ENCODE data around the gene AP2A2.

The AP2A2 gene

GRCh38 chr11:1037506-1038055 lies 111.9 kb downstream of the AP2A2 start:
- Histone ChIP-seq H3K4me1 (ENCODE audit: insufficient read depth, low read length) (no peaks in the 10 kb centered on the region), H3K9ac (ENCODE audit: low read length) (no peak overlapping the region), H3K36me3 (ENCODE audit: insufficient read depth, low read length) (no peaks in the 10 kb centered on the region), H3K27me3 (ENCODE audit: control insufficient read depth in 1 of 2, insufficient read depth in 2 of 2, low read length in 2 of 2) (peaks cover 0 to 51% of the 10 kb centered on the region in 2 donors), H3K4me3 (ENCODE audit: low read depth in 1 of 2, low read length in 2 of 2) (no peak overlapping the region), H3K27ac (ENCODE audit: low read depth, low read length) (no peak overlapping the region), H3K9me3 (ENCODE audit: low read length) (no peaks in the 10 kb centered on the region)

GRCh38 chr11:1038361-1038760 lies 112.7 kb downstream of the AP2A2 start:
- peaks cover 0 to 57% of the 10 kb centered on the region in 2 donors for H3K27me3 ChIP-seq (ENCODE audit: control insufficient read depth in 1 of 2, insufficient read depth in 2 of 2, low read length in 2 of 2)
- H3K9ac ChIP-seq (ENCODE audit: low read length), result no peak overlapping the region
- no peaks in the 10 kb centered on the region for H3K36me3 ChIP-seq (ENCODE audit: insufficient read depth, low read length)
- H3K4me1 ChIP-seq (ENCODE audit: insufficient read depth, low read length), result no peaks in the 10 kb centered on the region
- H3K9me3 ChIP-seq (ENCODE audit: low read length), result no peaks in the 10 kb centered on the region
- no peak overlapping the region for H3K27ac ChIP-seq (ENCODE audit: low read depth, low read length)
- no peak overlapping the region for H3K4me3 ChIP-seq (ENCODE audit: low read depth in 1 of 2, low read length in 2 of 2)

- no peaks in the 10 kb centered on the region for H3K4me1 ChIP-seq (ENCODE audit: insufficient read depth, low read length)
- H3K27me3 ChIP-seq (ENCODE audit: control insufficient read depth in 1 of 2, insufficient read depth in 2 of 2, low read length in 2 of 2), result peaks cover 0 to 57% of the 10 kb centered on the region in 2 donors
- H3K36me3 ChIP-seq (ENCODE audit: insufficient read depth, low read length), result no peaks in the 10 kb centered on the region
- no peak overlapping the region for H3K27ac ChIP-seq (ENCODE audit: low read depth, low read length)
- H3K9me3 ChIP-seq (ENCODE audit: low read length), result no peaks in the 10 kb centered on the region
- no peak overlapping the region for H3K9ac ChIP-seq (ENCODE audit: low read length)
- H3K4me3 ChIP-seq (ENCODE audit: low read depth in 1 of 2, low read length in 2 of 2), result no peak overlapping the region
Measured at GRCh38 chr11:1038921-1039320, 113.3 kb downstream of the AP2A2 start.

GRCh38 chr11:1039481-1040427 lies 114.1 kb downstream of the AP2A2 start:
- no peaks in the 10 kb centered on the region for H3K36me3 ChIP-seq (ENCODE audit: insufficient read depth, low read length)
- H3K9me3 ChIP-seq (ENCODE audit: low read length), result no peaks in the 10 kb centered on the region
- no peak overlapping the region for H3K27ac ChIP-seq (ENCODE audit: low read depth, low read length)
- peaks cover 0 to 57% of the 10 kb centered on the region in 2 donors for H3K27me3 ChIP-seq (ENCODE audit: control insufficient read depth in 1 of 2, insufficient read depth in 2 of 2, low read length in 2 of 2)
- H3K4me1 ChIP-seq (ENCODE audit: insufficient read depth, low read length), result no peaks in the 10 kb centered on the region
- H3K4me3 ChIP-seq (ENCODE audit: low read depth in 1 of 2, low read length in 2 of 2), result no peak overlapping the region
- no peak overlapping the region for H3K9ac ChIP-seq (ENCODE audit: low read length)

GRCh38 chr11:1040428-1041148 lies 114.9 kb downstream of the AP2A2 start:
- Histone ChIP-seq H3K27ac (ENCODE audit: low read depth, low read length) (no peak overlapping the region), H3K9me3 (ENCODE audit: low read length) (no peaks in the 10 kb centered on the region), H3K9ac (ENCODE audit: low read length) (no peak overlapping the region), H3K27me3 (ENCODE audit: control insufficient read depth in 1 of 2, insufficient read depth in 2 of 2, low read length in 2 of 2) (peaks cover 0 to 57% of the 10 kb centered on the region in 2 donors), H3K4me1 (ENCODE audit: insufficient read depth, low read length) (no peaks in the 10 kb centered on the region), H3K4me3 (ENCODE audit: low read depth in 1 of 2, low read length in 2 of 2) (no peak overlapping the region), H3K36me3 (ENCODE audit: insufficient read depth, low read length) (no peaks in the 10 kb centered on the region)

- Histone ChIP-seq H3K9me3 (ENCODE audit: low read length) (no peaks in the 10 kb centered on the region), H3K4me1 (ENCODE audit: insufficient read depth, low read length) (no peaks in the 10 kb centered on the region), H3K4me3 (ENCODE audit: low read depth in 1 of 2, low read length in 2 of 2) (no peak overlapping the region), H3K27ac (ENCODE audit: low read depth, low read length) (no peak overlapping the region), H3K27me3 (ENCODE audit: control insufficient read depth in 1 of 2, insufficient read depth in 2 of 2, low read length in 2 of 2) (peaks cover 0 to 55% of the 10 kb centered on the region in 2 donors), H3K9ac (ENCODE audit: low read length) (no peak overlapping the region), H3K36me3 (ENCODE audit: insufficient read depth, low read length) (no peaks in the 10 kb centered on the region)
Measured at GRCh38 chr11:1041149-1041467, 115.4 kb downstream of the AP2A2 start.

- Histone ChIP-seq H3K9ac (ENCODE audit: low read length) (no peak overlapping the region), H3K27me3 (ENCODE audit: control insufficient read depth in 1 of 2, insufficient read depth in 2 of 2, low read length in 2 of 2) (peaks cover 0 to 52% of the 10 kb centered on the region in 2 donors), H3K4me3 (ENCODE audit: low read depth in 1 of 2, low read length in 2 of 2) (no peak overlapping the region), H3K27ac (ENCODE audit: low read depth, low read length) (no peak overlapping the region), H3K9me3 (ENCODE audit: low read length) (no peaks in the 10 kb centered on the region), H3K4me1 (ENCODE audit: insufficient read depth, low read length) (no peaks in the 10 kb centered on the region), H3K36me3 (ENCODE audit: insufficient read depth, low read length) (no peaks in the 10 kb centered on the region)
Measured at GRCh38 chr11:1041471-1041870, 115.8 kb downstream of the AP2A2 start.

DNA sequence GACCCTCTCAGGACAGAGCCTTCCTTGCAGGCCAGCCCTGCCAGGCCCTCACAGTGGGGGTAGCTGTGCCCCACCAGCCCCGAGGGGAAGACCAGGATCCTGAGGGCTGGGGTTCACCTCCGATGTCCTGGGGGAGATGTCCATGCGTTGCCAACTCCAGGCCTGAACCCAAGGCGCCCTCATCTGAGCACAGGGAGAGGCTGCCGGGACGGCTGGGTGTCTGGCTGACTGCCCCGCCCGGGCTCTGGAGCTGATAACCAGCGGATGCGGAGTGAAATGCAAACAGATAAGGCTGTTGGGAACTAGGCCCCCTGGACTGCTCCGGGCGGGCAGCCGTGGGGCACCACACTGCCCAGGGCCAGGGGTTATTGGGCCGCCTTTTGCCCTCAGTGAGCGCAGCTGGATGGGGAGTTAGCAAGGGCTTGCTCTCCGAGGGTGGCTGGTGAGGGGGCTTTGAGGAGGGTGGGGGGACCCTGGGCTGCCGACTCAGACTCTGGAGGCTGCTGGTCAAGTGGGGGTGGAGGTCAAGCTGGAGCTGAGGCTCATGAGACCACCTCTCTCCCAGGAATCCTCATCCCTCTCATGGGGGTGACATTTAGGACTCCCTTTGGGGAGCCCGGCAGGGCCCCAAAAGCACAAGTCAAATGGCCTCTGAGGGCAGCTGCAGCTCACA lies 116.4 kb downstream of the AP2A2 start:
- Histone ChIP-seq H3K9me3 (ENCODE audit: low read length) (no peaks in the 10 kb centered on the region), H3K36me3 (ENCODE audit: insufficient read depth, low read length) (no peaks in the 10 kb centered on the region), H3K27ac (ENCODE audit: low read depth, low read length) (no peak overlapping the region), H3K4me3 (ENCODE audit: low read depth in 1 of 2, low read length in 2 of 2) (no peak overlapping the region), H3K27me3 (ENCODE audit: control insufficient read depth in 1 of 2, insufficient read depth in 2 of 2, low read length in 2 of 2) (peaks cover 0 to 46% of the 10 kb centered on the region in 2 donors), H3K9ac (ENCODE audit: low read length) (no peak overlapping the region), H3K4me1 (ENCODE audit: insufficient read depth, low read length) (no peaks in the 10 kb centered on the region)

DNA sequence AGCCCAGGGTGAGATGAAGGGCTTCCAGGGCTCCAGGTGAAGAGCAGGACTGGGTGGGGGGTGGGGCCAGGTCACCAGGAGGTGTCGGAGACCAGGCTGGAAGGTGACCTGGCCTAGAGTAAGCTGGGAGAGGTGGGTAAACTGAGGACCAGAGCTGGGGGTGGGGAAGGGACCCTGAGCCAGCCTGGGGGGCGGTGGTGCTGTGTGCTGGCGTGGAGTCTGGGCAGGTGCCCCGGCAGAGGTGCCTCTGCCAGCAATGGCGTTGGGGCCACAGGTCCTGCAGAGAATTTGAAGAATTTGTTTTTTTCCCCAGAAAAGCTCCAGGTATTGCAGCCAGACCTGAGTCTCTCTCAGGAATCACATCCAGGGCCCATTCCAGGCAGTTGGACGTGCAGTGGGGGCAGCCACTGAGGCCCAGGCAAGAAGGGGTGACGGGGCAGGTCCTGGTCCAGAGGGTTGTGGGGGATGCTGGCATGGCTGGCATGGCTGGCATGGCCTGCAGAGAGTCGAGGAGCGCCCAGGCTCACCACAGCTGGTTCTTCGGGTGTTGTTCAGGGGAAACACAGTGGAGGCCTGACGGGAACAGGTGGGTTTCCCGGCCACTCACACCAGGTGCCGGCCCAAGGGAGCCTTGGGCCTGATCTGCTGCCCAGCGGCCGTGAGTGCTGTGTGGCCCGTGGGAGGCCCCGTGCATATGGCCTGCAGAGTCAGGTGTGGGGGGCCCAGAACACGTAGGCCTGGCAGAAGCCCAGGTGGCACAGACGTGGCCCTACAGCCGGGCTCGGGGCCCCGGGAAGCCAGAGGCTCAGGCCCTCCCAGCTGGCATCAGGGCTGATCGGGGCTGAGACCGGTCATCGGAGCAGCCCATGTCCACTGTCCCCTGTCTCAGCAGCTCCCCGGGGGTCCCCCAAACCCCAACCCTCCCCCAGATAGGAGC lies 117.2 kb downstream of the AP2A2 start:
- Histone ChIP-seq H3K36me3 (ENCODE audit: insufficient read depth, low read length) (no peaks in the 10 kb centered on the region), H3K27me3 (ENCODE audit: control insufficient read depth in 1 of 2, insufficient read depth in 2 of 2, low read length in 2 of 2) (peaks cover 0 to 37% of the 10 kb centered on the region in 2 donors), H3K9me3 (ENCODE audit: low read length) (no peaks in the 10 kb centered on the region), H3K4me3 (ENCODE audit: low read depth in 1 of 2, low read length in 2 of 2) (no peak overlapping the region), H3K27ac (ENCODE audit: low read depth, low read length) (no peak overlapping the region), H3K4me1 (ENCODE audit: insufficient read depth, low read length) (no peaks in the 10 kb centered on the region), H3K9ac (ENCODE audit: low read length) (no peak overlapping the region)

DNA sequence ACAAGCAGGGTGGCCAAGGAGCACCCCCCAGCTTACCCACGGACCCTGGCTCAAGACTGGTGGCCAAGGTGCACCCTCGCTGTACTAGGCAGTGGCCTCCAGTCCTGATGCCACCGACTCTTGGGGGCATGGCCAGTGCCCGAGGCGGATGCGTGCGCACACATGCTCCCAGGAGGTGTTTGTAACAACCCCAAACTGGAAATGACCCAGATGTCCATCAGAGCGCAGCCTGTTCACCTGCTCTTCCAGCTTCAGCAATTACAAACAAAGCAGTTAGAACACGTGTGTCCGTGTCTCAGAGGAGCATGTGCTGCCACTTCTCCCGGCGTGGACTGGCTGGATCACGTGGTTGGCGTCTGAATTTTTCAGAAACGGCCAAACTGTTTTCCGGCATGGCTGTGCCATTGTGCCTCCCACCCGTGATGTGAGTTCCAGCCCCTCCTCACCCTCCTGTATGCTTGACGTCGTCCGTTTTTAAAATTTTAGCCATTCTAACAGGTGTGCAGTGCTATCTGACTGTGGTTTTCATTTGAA lies 118.0 kb downstream of the AP2A2 start:
- Histone ChIP-seq H3K27ac (ENCODE audit: low read depth, low read length) (no peak overlapping the region), H3K9ac (ENCODE audit: low read length) (no peak overlapping the region), H3K27me3 (ENCODE audit: control insufficient read depth in 1 of 2, insufficient read depth in 2 of 2, low read length in 2 of 2) (peaks cover 0 to 38% of the 10 kb centered on the region in 2 donors), H3K9me3 (ENCODE audit: low read length) (no peaks in the 10 kb centered on the region), H3K4me1 (ENCODE audit: insufficient read depth, low read length) (no peaks in the 10 kb centered on the region), H3K4me3 (ENCODE audit: low read depth in 1 of 2, low read length in 2 of 2) (no peak overlapping the region), H3K36me3 (ENCODE audit: insufficient read depth, low read length) (no peaks in the 10 kb centered on the region)

Measured in muscle layer of colon (tissue), 2 donors.